NT2/D1 (cell line): ENCODE results near the gene RNU5D-1.

Experiments
- YY1 ChIP-seq: IDR thresholded peaks from 2 replicates; pipeline ENCODE4 v1.6.1; 2011; ENCODE audit not compliant: insufficient read length, insufficient read depth
- ZNF274 ChIP-seq: IDR thresholded peaks from 2 replicates; pipeline ENCODE4 v1.6.1; 2011; ENCODE audit warnings: mild to moderate bottlenecking, low read depth, low read length

GRCh38 chr1:44700573-44700972 lies 30.4 kb downstream of the RNU5D-1 start:
- no peak for TF ChIP-seq YY1
- no peak for TF ChIP-seq ZNF274
